ENCODE measurements around the gene RBM4.
"Not testable (repeated sequence)": the region's sequence is repeated elsewhere in the genome, so short reads cannot be mapped to it uniquely, and the experiment has no call there.

Gene RBM4

DNA sequence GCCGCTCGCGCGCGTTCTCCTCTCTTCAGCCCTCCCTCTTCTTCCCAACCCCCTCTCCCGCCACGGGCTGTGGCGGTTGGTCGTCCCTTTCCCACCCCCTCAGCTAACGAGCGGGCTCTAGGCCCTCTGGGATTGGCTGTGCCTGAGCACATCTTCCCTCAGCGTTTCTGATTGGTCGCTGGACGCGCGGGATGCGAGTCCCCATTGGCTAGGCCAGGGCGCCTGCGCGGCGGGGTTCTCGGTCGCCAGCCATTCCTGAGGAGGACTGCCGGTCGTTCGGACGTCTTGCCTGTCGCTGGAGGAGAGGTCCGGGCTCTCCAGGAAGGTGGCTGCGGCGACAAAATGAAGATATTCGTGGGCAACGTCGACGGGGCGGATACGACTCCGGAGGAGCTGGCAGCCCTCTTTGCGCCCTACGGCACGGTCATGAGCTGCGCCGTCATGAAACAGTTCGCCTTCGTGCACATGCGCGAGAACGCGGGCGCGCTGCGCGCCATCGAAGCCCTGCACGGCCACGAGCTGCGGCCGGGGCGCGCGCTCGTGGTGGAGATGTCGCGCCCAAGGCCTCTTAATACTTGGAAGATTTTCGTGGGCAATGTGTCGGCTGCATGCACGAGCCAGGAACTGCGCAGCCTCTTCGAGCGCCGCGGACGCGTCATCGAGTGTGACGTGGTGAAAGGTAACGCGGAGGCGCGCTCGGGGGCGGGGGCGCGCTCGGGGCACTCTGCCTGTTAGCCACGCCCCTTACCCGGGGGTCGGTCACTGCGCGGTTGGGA, 21.9 kb upstream of the RBM4 start, which contains the start of gene RBM14:
Gene RBM14 (plus strand): TSS at position 252 of the 776 bp plus-strand sequence. CDS start 91 bp downstream, at position 343.
- peak; percentile 98 for DNase-seq (ENCODE audit: low spot score)

DNA sequence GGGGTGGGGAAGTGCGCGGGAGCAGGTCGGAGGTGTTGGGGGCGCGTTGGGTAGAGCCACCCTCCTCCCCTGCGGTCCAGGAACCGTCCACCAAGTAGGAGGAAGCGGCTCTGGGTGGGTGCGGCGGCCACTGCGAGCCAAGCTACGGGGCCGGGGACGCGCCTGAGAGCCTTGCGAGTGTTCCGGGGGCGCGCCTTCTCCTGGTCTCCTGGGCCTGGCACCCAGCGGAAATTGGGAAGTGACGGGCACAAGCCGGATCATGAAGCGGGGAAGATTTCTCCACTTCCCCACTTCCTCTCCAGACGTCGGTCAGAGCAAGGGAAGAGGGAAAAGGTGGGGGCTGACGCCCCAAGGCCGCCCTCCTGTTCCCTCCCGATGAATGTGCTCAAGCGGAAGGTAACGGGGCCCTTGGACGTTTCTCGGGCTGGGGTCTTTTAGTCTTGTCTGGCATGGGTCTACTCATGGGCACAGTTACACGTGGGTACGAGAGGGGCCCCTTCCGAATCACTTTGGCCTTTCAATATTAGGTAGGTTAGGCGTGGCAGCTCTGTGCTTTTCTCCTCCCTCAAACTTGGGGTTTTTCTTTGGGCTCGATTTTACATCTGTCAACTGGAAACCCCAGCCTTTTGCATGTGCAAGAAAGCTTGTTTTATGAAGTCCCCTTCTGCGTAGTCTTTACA, 21.2 kb upstream of the RBM4 start:
- peak; percentile 85 for DNase-seq (ENCODE audit: low spot score)

DNA sequence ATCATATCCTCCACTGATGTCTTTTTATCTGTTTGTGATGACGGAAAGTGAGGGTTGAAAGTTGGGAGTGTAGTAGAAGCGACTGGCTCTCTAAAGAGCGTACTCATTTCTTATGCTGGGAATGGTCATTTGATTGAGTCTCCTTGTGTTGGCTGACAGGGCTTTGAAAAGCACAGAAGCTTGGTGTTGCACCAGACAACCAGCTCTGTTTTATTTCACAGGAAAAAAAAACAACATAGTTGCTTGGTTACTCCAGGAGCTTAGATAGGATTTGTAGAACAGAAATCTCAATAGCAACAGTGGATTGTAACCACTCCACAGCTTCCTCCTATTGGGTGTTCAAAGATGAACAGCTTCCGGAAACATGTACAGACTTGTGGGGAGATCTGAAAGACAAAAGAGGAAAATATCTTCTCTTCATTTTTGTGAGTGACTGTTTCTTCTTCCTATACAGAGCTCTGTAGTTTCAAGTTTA, 19.4 kb upstream of the RBM4 start:
- peak; percentile 65 for DNase-seq (ENCODE audit: low spot score)

DNA sequence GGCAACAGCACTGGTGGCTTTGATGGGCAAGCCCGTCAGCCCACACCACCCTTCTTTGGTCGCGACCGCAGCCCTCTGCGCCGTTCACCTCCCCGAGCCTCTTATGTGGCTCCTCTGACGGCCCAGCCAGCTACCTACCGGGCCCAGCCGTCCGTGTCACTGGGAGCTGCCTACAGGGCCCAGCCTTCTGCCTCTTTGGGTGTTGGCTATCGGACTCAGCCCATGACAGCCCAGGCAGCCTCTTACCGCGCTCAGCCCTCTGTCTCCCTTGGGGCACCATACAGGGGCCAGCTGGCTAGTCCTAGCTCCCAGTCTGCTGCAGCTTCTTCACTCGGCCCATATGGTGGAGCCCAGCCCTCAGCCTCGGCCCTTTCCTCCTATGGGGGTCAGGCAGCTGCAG, 14.1 kb upstream of the RBM4 start:
- DNase-seq (ENCODE audit: low spot score), result no peak

DNA sequence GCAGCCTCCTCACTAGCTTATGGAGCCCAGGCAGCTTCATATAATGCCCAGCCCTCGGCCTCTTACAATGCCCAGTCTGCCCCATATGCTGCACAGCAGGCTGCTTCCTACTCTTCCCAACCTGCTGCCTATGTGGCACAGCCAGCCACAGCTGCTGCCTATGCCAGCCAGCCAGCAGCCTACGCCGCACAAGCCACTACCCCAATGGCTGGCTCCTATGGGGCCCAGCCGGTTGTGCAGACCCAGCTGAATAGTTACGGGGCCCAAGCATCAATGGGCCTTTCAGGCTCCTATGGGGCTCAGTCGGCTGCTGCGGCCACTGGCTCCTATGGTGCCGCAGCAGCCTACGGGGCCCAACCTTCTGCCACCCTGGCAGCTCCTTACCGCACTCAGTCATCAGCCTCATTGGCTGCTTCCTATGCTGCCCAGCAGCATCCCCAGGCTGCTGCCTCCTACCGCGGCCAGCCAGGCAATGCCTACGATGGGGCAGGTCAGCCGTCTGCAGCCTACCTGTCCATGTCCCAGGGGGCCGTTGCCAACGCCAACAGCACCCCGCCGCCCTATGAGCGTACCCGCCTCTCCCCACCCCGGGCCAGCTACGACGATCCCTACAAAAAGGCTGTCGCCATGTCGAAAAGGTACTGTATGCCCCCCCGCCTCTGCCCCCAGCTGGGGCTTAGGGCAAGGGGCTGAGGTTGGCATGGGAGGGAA, 13.3 kb upstream of the RBM4 start:
- DNase-seq (ENCODE audit: low spot score), result no peak

DNA sequence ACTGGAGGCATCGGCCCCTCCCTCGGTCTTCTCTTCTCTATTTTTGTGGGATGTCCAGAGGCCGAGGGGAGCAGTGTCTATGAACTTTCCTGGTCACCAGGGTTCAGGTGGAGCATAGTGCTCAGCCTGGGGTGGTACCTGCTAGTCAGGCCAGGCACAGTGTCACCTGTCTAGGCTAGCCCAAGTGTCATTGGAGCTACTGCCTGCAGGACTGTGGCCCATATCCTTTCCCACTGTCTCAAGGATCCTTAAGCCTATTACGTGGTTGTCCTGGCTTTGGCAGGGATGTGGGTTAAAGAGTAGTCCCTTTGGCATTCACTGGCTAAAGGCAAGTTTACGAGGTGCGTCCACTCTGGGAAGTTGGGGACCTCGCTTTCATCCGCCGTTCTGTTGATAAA, 12.8 kb upstream of the RBM4 start:
- no peak for DNase-seq (ENCODE audit: low spot score)

DNA sequence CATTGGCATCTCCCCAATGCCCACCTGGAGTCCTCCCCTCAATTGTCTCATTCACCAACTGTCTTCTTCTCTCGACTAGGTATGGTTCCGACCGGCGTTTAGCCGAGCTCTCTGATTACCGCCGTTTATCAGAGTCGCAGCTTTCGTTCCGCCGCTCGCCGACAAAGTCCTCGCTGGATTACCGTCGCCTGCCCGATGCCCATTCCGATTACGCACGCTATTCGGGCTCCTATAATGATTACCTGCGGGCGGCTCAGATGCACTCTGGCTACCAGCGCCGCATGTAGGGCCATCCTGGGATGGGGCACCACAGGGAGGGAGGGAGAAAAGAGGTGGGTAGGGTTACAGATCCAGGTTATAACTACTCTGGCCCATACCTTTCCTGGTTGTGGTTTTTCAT, 12.1 kb upstream of the RBM4 start:
- no peak for DNase-seq (ENCODE audit: low spot score)

DNA sequence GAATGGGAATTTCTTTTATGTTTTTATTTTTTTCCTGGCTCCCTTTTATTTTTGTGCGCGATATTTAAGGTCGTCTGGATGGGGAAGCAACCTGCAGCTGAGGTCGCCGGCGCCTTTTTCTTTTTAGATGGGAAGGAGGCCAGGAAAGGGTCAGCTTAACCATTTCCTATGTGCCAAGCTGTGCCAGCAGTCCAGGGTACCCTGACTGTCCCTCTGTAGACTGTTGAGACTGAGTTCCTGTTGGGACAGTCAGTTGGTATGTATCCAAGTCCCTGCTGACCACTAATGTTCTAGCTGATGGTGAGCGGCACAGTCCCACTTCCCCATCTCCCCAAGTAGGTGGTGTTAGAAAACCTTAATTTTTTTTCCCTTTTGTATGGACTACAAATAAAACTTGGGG, 11.6 kb upstream of the RBM4 start:
- DNase-seq (ENCODE audit: low spot score), result no peak

DNA sequence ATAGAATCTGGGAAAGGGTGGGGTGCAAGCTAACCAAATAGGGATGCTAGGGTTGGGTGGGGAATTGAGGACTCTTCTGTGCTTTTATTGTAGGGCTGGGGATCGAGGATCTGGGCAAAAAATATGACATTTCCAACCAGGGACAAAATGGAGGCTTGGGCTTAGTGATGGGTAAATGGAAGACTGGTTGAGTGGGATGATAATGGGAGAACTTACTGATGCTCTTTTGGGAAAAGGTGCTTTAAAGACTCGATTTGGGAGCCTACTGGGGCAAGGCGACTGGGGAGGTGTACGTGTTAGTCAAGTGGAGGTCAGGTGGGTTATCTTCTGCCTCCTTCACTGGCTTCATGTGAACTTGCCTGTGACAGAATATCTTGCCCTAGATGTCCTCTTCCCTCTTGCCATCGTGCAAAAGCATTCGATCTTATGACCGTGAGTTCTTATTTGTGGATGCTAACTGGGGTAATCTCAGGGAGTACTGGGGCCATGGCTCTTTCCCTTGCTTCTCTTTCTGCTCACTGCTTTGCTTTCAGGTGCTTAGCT, 10.4 kb upstream of the RBM4 start:
- DNase-seq (ENCODE audit: low spot score), result no peak

DNA sequence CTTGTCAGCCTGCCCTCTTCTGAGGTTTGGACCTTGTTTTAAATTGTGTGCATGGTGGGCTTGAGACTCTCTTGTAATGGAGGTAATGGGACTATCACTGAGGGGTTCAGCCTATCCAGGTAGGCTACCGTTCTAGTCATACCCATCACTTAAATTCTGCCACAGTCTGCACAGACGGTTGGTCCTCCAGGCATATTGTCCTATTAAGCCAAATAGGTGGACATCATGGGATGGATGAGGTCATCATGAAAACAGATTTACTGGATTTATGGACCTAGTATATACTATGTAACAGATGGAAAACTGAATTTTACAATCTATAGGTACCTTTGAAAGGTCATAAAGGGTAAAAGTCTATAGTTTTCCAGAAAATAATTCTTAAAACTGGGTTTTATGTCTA, 9.1 kb upstream of the RBM4 start:
- DNase-seq (ENCODE audit: low spot score), result no peak

DNA sequence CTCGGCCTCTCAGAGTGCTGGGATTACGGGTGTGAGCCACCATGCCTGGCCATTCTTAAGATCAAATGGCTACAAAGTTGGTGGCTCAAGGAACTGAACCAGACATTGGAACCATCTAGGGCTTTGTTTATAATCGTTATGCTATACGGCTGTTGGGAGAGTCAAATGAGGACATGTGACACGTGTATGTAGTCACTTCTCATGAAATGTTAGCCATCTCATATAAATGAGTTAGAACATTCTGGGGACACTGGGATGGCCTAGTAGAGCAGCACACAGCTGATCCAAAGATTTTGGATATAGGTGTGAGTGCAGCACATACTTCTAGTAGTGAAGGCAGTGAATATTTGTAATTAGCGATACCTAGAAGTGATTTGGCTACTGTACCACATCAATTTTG, 6.6 kb upstream of the RBM4 start:
- DNase-seq (ENCODE audit: low spot score), result no peak

DNA sequence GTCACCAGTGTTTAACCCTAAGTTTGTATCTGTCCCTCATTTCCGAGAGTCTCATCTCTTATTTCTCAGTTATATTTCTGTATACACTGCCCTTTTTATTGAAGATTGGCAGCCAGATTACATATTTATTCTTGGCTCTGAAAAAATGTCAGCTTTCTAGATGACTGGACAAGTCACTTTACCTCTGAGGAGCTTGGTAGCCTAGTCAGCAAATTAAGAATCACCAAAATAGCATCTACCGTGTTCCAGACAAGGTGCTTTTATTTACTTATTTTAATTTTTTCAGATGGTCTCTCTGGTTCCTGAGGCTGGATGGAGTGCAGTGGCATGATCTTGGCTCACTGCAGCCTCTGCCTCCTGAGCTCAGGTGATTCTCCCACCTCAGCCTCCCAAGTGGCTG, 5.6 kb upstream of the RBM4 start:
- no peak for DNase-seq (ENCODE audit: low spot score)

DNA sequence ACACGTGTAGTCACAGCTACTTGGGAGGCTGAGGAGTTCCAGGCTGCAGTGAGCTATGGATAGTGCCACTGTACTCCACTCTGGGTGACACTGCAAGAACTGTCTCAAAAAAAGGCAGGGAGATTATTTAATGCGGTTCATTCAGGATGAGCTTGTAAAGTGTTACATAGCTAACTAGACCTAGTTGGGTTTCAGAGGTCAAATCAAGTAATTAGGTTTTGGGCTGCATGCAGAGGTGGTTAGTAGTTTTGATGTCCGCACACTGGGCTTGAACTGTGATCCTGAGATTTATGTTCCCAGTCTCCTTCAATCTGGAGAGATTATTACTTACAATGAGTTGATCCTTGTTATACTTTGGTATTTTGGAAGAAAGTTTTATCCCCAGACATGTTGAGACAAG, 2.1 kb upstream of the RBM4 start:
- no peak for DNase-seq (ENCODE audit: low spot score)

DNA sequence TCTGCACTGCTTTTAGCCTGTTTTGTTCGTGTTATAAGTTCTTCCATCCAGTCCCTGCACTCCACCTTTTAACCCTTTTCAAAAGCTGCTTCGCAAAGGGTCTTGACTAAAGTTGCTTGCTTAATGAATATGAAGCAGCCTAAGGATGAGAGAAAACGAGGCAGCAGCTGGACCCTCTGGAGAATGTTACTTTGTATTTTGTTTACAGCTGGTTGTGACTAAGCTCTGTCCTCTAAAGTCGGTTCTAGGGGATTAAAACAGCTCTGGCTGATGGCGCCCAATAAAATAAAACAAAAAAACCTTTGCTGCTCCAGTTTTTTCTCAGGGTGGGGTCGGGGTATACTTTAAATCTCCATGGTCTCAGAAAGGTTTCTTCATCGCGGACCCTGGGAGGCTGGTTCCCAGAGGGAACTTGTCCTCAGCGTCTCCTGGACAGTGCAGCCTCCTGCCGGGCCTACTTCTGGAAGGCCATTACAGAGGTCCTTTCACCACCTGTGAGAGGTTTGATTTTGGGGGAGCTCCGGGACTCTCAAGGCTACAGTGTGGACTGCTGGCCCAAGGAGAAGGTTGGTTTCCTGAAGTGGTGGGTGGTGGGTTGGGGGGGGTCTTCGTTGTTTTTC, 836 bp upstream of the RBM4 start:
- DNase-seq (ENCODE audit: low spot score), result peak; percentile 53

DNA sequence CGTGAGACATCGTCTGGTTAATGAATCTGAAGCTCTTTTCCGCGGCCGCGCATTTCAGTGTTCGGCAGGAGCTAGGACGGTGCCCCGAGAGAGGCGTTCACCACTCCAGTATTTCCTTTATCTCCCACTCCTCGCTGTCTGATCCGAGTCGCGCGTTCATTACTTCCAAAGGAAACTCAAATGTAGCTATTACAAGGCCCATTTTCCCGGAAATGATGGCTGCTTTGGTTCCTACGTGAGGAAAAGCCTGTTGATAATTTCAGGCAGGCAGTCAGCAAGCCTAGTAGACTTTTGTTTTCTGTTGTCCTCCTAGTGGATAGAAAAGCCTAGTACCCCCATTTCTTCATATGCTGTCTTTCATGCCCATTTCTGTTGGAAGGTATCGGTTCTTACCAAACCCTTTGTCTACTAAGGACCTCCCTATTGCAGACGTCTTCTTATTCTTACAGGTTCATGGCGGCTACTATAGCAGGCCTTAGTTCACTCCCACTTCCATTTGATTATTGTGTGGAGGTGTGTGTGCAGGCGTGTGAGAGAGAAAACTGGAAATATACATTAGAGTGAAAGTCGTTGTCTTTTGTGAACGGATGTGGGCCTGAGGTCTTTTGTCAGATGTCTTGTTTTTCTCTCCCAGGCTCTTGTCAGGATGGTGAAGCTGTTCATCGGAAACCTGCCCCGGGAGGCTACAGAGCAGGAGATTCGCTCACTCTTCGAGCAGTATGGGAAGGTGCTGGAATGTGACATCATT, 737 bp downstream of the RBM4 start:
- DNase-seq (ENCODE audit: low spot score), result peak; percentile 57

DNA sequence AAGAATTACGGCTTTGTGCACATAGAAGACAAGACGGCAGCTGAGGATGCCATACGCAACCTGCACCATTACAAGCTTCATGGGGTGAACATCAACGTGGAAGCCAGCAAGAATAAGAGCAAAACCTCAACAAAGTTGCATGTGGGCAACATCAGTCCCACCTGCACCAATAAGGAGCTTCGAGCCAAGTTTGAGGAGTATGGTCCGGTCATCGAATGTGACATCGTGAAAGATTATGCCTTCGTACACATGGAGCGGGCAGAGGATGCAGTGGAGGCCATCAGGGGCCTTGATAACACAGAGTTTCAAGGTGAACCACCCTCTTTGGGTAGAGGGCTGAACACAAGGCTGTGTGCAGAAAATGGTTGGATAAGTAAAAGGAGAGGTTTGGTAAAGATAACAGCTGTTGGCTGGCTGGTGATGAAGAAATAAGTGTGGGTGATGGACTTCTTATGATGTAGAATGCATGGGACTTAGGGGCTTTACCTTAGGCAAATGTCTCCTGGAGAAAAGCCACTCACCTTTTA, 1.4 kb downstream of the RBM4 start:
- DNase-seq (ENCODE audit: low spot score), result not testable (repeated sequence)

DNA sequence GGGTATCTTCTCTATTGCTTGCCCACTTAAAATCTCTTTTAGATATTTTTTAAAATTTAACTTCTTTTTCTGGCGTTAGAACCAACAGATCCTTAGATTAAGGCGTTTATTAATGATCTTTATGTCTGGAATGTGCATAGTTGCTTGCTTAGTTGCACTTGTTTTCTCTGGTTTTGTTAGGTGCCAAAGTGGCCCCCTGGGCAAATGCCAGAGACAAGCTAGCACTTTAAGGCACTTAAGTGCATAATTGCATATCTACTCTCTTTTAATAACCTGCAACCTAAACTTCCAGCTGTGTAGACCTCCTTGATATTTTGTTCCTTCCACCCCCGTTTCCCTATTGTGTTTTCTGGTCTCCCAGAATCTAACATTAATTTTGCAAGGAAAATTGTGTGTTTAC, 3.3 kb downstream of the RBM4 start:
- DNase-seq (ENCODE audit: low spot score), result no peak

DNA sequence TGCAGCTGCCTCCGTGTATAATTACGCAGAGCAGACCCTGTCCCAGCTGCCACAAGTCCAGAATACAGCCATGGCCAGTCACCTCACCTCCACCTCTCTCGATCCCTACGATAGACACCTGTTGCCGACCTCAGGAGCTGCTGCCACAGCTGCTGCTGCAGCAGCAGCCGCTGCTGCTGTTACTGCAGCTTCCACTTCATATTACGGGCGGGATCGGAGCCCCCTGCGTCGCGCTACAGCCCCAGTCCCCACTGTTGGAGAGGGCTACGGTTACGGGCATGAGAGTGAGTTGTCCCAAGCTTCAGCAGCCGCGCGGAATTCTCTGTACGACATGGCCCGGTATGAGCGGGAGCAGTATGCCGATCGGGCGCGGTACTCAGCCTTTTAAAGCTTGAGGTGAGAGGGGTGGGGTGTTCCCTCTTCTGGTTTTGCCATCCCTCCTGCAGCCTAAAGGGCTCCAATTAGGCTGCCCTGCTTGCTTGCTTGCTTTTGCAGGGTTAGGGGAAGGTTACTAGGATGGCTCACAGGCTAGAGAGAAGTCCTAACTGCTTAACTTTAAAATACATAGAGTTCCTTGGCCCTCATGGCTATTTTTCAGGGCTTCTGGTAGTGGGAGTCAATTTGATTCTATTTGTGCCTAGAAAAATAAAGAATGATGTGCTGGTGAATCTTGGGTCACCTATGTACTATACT, 5.4 kb downstream of the RBM4 start:
- no peak for DNase-seq (ENCODE audit: low spot score)

DNA sequence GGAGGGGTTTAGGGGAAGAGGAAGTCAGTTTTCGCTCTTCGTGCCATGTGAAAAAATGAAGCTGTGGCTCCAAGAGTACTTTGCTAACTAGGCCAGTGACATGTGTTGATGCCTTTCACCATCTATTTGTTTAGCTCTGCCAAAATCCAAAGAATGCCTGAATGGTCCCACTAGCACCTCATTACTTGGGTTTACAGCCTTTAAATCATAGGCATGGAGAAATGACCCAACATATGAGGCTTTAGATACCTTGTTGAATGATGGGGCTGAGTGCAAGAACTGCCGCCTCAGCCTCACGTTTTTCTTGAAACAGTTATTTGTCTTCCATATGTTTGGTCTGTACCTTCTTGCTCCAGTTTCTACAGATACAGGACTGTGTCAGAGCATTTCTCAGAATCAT, 8.3 kb downstream of the RBM4 start:
- DNase-seq (ENCODE audit: low spot score), result no peak

DNA sequence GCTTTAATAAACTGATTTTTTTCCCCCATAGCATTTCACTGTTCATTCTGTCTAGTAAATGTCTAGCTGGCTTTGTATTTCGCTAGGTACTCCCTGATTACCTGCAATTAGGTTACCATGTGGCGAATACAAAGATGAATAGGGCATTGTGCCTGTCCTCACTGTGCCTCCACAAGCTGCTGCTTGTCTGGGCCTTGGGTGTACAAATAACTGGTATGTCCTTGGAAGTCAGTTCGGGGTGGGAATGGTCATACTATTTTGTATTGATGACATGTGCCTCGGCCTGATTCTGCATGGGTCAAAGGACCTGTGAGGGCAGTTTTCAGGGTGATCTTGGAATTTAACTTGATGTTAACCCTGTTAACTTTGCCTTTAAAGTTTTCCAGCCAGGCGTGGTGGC, 11.4 kb downstream of the RBM4 start:
- no peak for DNase-seq (ENCODE audit: low spot score)

DNA sequence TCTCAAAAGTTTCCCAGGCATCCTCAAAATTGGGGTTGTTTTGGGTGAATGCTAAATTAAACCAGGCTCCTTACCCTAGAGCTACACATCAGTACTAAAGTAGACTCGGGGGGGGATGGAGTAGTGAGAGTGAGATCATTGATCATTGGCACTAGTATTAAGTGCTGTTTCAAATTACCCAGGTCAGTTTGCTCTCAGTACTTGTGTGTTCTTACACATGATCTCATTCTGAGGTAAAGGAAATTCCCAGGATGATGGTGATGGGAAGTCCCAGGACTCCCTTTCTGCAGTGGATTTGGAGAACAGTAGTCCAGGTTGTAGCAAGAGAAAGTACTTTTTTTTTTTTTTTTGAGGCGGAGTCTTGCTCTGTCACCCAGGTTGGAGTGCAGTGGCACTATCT, 12.5 kb downstream of the RBM4 start:
- DNase-seq (ENCODE audit: low spot score), result no peak

Measured in RKO (cell line).